A549 treated with ZK216348 at 1 μM for 4 hours (cell line): Measurements from ENCODE around the gene GABBR1. TPM values are rescaled to one million over a fixed set of nuclear protein-coding genes. Genes with fewer than 3 reads are reported as not detected.

Source experiments
- total RNA-seq: library from RNA; stranded (reverse); fragments of 200-300 nt; extraction: Qiagen RNA extraction; gene quantifications from 5 replicates; pipeline ENCODE4 v1.2.3, GENCODE V29; 2022; ENCODE audit warnings: low read depth

GABBR1 gene
- 3.7 to 8.2 TPM (median 5.7 TPM) in 5 replicates for total RNA-seq

DNA sequence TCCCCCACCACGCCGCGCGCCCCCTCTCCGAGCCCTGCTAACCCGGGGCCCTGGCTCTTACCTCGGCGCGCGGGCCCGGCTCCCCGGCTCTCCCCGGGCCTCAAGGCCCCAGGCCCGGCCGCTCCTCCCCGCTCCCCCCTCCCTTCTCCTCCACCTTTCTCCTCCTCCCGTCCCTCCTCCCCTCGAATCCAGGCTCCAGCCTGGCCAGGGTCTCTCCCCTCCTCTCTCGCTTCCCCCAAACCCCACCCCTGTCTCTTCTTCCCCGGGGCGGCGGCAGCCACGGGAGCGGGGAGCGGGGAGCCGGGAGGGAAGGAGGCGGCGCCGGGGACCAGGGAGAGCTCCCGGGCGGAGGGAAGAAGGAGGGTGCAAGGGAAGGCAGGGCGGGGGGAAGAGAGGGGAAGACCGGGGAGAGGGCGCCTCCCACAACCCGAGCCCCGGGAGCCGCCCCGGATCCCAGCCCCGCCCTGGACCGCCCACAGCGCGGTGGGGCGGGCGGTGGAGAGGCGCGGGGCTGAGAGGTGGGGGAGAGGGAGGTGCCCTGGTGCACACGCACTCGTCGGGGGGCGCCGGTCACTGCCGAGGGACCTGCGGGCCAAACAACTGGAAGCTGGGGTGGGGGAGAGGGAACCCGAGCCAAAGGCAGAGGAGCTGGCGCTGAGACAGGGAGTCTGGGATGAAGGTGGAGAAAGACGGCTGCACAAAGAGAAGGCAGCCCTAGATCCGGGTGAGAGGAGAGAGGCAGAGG lies at the start of gene GABBR1:
Gene GABBR1 (minus strand): TSS at position 395 of the 745 bp plus-strand sequence. CDS start 798 bp downstream, outside the sequence.

DNA sequence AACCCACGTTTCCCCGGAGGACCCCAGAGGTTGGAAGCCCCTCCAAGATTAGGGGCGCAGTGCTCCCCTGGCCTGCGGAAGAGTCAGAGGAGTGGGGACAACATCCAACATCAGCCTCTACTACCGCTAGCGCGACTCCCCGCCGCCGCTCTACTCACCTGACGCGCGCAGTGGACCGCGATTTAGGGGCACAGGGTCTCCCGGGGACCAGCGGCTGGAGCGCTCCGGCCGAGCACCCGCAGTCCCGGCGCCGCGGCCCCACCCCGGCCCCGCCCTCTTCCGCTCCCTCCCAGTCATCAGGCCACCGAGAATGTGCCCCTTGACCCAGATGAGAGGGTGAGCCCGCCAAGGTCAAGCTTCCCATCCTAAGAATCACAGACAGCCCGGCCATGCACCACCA lies 47.9 kb upstream of the GABBR1 start, which contains the start of gene ZFP57:
Gene ZFP57 (minus strand): TSS at position 249 of the 400 bp plus-strand sequence. CDS start 4,149 bp downstream, outside the sequence.

DNA sequence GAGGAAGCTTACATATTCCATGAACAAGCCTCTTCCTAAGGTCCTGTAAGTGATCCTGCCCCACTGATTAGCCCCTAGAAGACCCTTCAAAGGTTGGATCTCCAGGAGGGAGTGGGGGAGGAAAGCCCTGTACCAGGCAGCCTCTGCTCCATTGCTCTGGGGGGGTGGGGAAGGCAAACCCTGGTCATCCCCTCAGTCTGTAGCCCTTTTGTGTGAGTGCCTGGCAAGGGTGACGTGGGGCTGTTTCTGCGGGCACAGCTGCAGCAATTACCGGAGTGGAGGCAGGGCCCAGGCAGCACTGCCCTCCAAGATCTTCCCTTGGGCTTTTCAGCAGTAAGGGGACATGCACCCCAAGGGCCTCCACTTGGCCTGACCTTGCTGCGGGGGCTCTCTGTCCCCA lies 23.8 kb upstream of the GABBR1 start, which contains the start of gene MOG:
Gene MOG (plus strand): TSS at position 295 of the 400 bp plus-strand sequence. CDS start 118 bp downstream, outside the sequence.

DNA sequence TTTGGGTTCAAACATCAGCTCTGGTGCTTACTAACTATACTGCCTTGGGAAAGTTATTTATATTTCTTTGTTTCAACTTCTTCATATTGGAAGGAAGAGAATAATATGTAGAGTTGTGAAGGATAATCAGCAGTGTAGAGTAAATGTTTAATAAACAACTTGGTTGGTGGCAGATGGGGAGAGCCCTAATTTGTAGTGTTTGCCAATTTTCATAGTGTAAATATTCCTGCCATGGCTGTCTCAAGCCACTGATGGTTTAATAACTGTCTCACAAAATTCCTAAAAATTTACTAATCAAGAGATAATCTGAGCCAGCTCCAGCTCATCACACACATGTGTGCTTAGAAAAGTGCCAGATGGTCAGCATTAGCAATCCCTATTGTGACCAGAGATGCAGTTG lies 48.2 kb downstream of the GABBR1 start, which contains the start of gene OR2H2:
Gene OR2H2 (plus strand): TSS at position 301 of the 400 bp plus-strand sequence. CDS start 2,824 bp downstream, outside the sequence.

DNA sequence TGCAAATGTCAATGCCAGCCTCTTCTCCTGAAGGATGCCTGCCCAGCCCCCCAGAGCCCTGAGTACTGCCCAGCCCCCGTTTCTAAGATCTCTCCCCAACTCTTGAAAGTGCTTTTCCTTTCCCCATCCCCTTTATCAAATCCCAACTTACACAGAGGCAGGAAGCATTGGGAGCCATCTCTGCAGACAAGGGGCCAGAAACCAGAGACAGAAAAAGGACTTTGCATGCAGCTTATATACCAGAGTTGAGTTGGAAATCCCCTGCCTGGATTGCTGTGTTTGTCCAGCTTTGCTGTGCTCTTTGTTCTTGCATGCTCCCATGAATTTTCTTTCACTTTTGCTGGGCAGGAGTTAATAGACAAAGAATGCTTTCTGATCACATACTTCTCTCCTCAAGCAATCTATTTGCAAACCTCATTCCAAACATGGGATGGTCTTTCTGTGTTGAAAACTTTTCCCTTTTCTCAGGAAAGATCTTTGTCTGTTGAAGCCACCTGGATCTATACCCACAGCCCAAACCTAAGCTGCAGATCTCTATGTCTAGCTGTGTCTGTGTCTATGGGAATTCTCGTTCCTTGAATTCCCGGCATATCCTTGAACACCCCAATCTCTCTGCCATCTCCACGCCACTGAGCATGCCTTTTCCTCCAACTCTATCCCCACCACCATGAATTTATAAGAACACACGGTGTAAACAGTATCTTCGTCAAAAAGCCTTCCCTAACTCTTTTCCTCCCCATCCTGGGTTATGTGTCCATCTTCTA lies 73.3 kb downstream of the GABBR1 start, which contains the start of gene UBD:
Gene UBD (minus strand): TSS at position 209 of the 764 bp plus-strand sequence. CDS start 31 bp downstream, at position 178.

Other genes with a start within 250 kb of the GABBR1 start
- gene OR12D2, start 237.6 kb downstream of the GABBR1 start, total RNA-seq, result not detected in 5 replicates
- gene OR12D1, start 218.3 kb downstream of the GABBR1 start, total RNA-seq, result not detected in 5 replicates
- gene OR10C1, start 193.9 kb downstream of the GABBR1 start, total RNA-seq, result not detected in 5 replicates
- not detected in 5 replicates for gene OR11A1, start 176.1 kb downstream of the GABBR1 start, total RNA-seq
- gene OR2H1, start 176.0 kb downstream of the GABBR1 start, total RNA-seq, result not detected in 5 replicates
- not detected in 5 replicates for gene MAS1L, start 145.2 kb downstream of the GABBR1 start, total RNA-seq
- gene UBD, start 73.5 kb downstream of the GABBR1 start, total RNA-seq, result 0.35 to 0.74 TPM (median 0.53 TPM) in 5 replicates
- gene OR2H2, start 48.1 kb downstream of the GABBR1 start, total RNA-seq, result not detected in 5 replicates
- not detected in 5 replicates for gene MOG, start 23.9 kb upstream of the GABBR1 start, total RNA-seq
- gene ZFP57, start 48.0 kb upstream of the GABBR1 start, total RNA-seq, result not detected in 5 replicates
- gene HLA-F, start 90.3 kb upstream of the GABBR1 start, total RNA-seq, result 2.5 to 7.5 TPM (median 4.9 TPM) in 5 replicates
- gene HLA-G, start 194.6 kb upstream of the GABBR1 start, total RNA-seq, result not detected in 5 replicates